ENCODE measurements around the gene ANKRD44. TPM values are rescaled to one million over a fixed set of nuclear protein-coding genes. Genes with fewer than 3 reads are reported as not detected.

ANKRD44 gene
- total RNA-seq, 4 donors from 2014 or later = 9.1 to 20.8 (median 14.9) TPM

DNA sequence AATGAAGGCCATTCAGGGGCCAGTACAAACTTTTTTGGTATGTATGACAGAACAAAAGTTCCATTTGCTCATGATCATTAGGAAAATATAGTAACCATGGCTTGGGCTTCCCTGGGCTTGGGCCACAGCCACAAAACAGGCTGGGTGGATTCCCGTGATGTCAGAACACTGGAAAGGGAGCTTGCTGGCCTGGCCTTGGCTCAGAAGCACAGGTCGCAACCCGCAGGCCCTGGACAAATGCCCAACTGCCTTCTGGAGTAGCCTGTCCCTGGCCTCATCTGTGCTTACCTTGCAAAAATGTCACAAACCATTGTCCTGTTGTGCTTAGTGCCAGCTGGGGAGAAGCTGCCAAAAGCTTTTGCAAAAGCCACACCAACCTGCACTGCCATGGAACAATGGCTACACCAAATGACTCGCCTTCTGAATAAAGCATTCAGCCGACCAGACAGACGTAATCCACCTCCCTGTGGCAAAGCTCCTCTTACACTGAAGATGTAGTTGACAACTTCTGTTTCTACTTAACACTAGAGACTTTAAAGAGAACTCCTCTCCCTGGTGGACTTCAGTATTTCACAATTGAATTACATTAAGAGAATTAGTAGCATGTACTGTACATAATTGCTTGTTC is 125.5 kb downstream of the ANKRD44 start:
- intact Hi-C loops (cut with DNase I; ENCODE audit: low total_unique reads) = no loop called here
- no peak overlapping the region for H3K4me3 ChIP-seq (ENCODE audit: low read depth, poor library complexity, severe bottlenecking)
- 42 to 45% methylated on average over 6 of the region's 6 CpGs for WGBS, 2 donors
- TF ChIP-seq, protein P1, sequence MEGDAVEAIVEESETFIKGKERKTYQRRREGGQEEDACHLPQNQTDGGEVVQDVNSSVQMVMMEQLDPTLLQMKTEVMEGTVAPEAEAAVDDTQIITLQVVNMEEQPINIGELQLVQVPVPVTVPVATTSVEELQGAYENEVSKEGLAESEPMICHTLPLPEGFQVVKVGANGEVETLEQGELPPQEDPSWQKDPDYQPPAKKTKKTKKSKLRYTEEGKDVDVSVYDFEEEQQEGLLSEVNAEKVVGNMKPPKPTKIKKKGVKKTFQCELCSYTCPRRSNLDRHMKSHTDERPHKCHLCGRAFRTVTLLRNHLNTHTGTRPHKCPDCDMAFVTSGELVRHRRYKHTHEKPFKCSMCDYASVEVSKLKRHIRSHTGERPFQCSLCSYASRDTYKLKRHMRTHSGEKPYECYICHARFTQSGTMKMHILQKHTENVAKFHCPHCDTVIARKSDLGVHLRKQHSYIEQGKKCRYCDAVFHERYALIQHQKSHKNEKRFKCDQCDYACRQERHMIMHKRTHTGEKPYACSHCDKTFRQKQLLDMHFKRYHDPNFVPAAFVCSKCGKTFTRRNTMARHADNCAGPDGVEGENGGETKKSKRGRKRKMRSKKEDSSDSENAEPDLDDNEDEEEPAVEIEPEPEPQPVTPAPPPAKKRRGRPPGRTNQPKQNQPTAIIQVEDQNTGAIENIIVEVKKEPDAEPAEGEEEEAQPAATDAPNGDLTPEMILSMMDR (IDR thresholded peaks at IDR 0.05) = no peak
- TF ChIP-seq POLR2A (IDR thresholded peaks at IDR 0.05) = no peak
- peak in 1 of 2 donors; percentile 88 for DNase-seq (ENCODE audit: low spot score in 2 of 2)

DNA sequence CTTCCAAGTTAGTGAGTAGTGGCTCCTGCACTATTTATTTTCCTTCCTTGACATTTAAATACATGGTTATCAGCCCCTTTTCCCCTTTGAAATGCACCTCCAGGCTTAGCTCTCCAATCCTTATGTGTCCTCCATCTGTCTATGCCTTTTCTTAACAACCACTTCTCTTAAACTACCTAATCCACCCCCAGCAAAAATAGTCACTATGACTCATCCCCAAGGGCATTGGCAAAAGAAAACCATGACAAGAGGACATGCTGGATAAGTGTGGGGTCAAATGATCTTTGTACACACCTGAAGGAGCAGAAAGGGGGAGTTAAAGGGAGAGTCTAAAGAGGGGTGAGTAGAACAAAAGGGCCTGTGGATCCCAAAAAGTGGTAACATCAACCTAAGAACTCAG is 127.2 kb downstream of the ANKRD44 start:
- no peak for TF ChIP-seq POLR2A (IDR thresholded peaks at IDR 0.05)
- TF ChIP-seq, protein P1 (IDR thresholded peaks at IDR 0.05) = no peak
- intact Hi-C loops (cut with DNase I; ENCODE audit: low total_unique reads) = no loop called here
- H3K4me3 ChIP-seq (ENCODE audit: low read depth, poor library complexity, severe bottlenecking) = no peak overlapping the region
- no peak for DNase-seq (ENCODE audit: low spot score in 2 of 2)

DNA sequence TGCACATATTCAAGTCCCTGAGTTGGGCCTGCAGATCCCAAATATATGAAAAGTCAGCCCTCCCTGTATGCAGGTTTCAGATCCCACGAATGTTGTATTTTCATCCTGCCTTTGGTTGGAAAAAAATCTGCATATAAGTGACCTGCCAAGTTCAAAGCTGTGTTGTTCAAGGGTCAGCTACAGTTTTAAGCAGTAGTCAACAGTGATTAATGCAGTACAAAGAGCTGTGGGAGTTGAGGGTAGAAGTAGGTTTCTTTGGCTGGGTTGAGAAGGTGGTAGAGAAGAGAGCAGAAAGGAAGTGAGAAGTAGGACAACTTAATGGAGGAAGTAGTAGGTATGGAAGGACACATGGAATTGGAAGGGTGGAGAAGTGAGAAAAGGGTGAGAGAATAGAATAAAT is 127.9 kb downstream of the ANKRD44 start:
- no peak overlapping the region for H3K4me3 ChIP-seq (ENCODE audit: low read depth, poor library complexity, severe bottlenecking)
- DNase-seq (ENCODE audit: low spot score in 2 of 2) = no peak
- intact Hi-C loops (cut with DNase I; ENCODE audit: low total_unique reads) = no loop called here
- TF ChIP-seq, protein P1 (IDR thresholded peaks at IDR 0.05) = no peak
- no peak for TF ChIP-seq POLR2A (IDR thresholded peaks at IDR 0.05)
- 94 to 100% methylated on average over 1 of the region's 1 CpG for WGBS, 2 donors

DNA sequence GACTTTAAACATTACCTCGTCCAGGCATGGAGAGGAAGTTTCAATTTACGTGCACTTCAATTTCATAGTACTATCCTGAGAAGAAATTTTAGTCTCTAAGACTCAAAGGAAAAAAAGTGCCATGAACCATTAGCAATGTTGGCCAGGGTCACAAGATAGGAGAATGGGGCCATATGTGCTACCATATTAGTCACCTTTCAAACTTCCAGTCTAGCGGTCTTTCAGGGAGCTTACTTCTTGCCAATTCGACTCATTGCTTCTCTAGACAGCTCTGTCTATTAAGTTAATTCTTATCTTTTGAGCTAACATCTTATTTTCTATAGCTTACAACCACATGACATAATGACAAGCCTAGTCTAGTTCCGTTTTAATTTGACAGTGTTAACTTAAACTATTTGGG is 129.1 kb downstream of the ANKRD44 start:
- WGBS, 2 donors = 72 to 75% methylated on average over 5 of the region's 5 CpGs
- no peak overlapping the region for H3K4me3 ChIP-seq (ENCODE audit: low read depth, poor library complexity, severe bottlenecking)
- intact Hi-C loops (cut with DNase I; ENCODE audit: low total_unique reads) = no loop called here
- no peak for DNase-seq (ENCODE audit: low spot score in 2 of 2)
- TF ChIP-seq POLR2A (IDR thresholded peaks at IDR 0.05) = no peak
- TF ChIP-seq, protein P1 (IDR thresholded peaks at IDR 0.05) = no peak

DNA sequence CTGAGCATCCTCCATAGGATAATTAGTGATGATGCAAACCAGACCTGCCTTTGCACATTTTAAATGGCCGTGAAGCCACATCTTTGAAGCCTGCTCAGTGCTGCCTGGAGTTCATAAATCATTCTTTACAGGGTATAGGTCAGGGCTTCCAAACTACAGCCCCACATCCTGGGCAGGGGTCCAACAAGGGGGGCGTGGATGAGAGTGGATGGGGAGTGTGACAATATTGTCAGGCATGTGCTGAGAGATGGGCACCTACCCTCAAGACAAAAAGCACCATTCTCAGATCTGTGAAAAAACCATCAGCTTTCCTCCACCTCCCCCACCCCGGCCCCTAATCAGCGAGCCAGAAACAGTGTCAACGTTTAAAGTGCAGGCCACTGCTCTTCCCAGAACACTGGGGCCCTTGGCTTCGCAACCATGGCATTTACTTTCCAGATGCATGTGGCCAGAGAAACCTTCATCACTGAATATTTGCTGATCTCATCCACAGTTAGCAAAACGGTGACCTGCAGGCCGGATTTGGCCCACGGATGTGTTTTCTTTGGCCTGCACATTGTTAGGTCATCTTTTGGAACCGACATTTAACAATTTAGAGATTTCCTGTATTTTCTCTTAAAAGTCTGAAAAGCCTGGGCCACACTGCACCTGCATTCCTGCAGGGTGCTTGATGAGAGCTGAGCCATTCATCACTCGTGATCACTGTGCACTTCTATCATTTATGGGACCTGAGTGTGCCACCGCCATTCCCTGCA is 130.7 kb downstream of the ANKRD44 start:
- intact Hi-C loops (cut with DNase I; ENCODE audit: low total_unique reads) = no loop called here
- WGBS, 2 donors = 55 to 70% methylated on average over 12 of the region's 12 CpGs
- H3K4me3 ChIP-seq (ENCODE audit: low read depth, poor library complexity, severe bottlenecking) = no peak overlapping the region
- DNase-seq (ENCODE audit: low spot score in 2 of 2) = no peak
- no peak for TF ChIP-seq POLR2A (IDR thresholded peaks at IDR 0.05)
- TF ChIP-seq, protein P1 (IDR thresholded peaks at IDR 0.05) = no peak
